DND-41 (cell line): ENCODE results near the gene CPAMD8.

ENCODE experiments used
- CTCF ChIP-seq: IDR thresholded peaks from 2 replicates; pipeline ENCODE4 v1.5.1; 2012; ENCODE audit warnings: borderline replicate concordance, low read length, moderate library complexity, mild to moderate bottlenecking; ENCODE audit not compliant: poor library complexity, severe bottlenecking; ENCODE audit errors: extremely low read depth
- EZH2 ChIP-seq: IDR thresholded peaks from 3 replicates; pipeline ENCODE4 v1.6.1; 2012; ENCODE audit warnings: borderline replicate concordance, low read depth, mild to moderate bottlenecking, moderate library complexity, low read length, inconsistent platforms; ENCODE audit not compliant: severe bottlenecking

DNA sequence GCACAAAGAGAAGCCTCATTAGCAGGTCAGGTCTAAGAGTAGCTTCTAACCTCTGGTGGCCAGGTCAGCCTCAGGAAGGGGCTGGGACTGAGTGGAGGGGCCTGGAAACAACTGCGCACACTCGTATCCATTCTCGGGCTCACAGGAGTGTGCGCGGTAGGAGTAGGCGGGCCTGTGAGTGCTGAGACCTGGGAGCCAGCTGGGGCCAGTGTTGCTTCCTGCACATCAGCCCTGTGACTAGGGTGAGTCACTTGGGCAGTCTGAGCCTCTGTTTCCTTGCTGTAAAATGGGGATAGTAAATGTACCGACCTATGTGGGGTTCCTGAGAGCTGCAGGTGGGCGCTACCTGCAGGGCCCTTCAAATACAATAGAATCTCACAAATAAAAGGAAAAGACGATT lies 170.5 kb downstream of the CPAMD8 start:
- TF ChIP-seq CTCF: no peak
- TF ChIP-seq EZH2: no peak
